ENCODE data around the gene PF4V1.

- TF ChIP-seq CTCF (IDR thresholded peaks at IDR 0.05) (no peak), POLR2A (IDR thresholded peaks at IDR 0.05) (no peak)
Measured at GRCh38 chr4:73828956-73829355, 24.1 kb upstream of the PF4V1 start.

Data from thyroid gland (tissue), 4 donors.